CD14-positive monocyte (primary cell): ENCODE data around the gene CYP26A1. TPM values are rescaled to one million over a fixed set of nuclear protein-coding genes. Genes with fewer than 3 reads are reported as not detected.

ENCODE experiments used
- DNase-seq, 3 donors: peaks; one replicate each; pipeline ENCODE4 v3.0.0-alpha.2; 2011 to 2022
- H2AFZ ChIP-seq: 2 replicates; pipeline ENCODE4 v1.6.0; 2012; ENCODE audit warnings: mild to moderate bottlenecking, low read depth, low read length, inconsistent platforms; ENCODE audit not compliant: insufficient read depth, poor library complexity, severe bottlenecking
- H3K27ac ChIP-seq, 2 donors: 1 replicate in 1 of 2; 2 replicates in 1 of 2; pipeline ENCODE4 v1.5.1; 2012 to 2013; ENCODE audit warnings: low read length in 2 of 2, control low read depth in 1 of 2, inconsistent platforms in 1 of 2, low read depth in 1 of 2, mild to moderate bottlenecking in 1 of 2
- H3K27me3 ChIP-seq, 2 donors: one replicate each; pipeline versions ENCODE4 v1.6.0 to v1.6.1; 2011 to 2013; ENCODE audit warnings: low read length in 2 of 2; ENCODE audit not compliant: control insufficient read depth in 2 of 2, insufficient read depth in 2 of 2
- H3K36me3 ChIP-seq, 2 donors: replicated peaks in 1 of 2; 1 replicate in 1 of 2; 2 replicates in 1 of 2; pipeline versions ENCODE4 v1.5.1 to v1.6.1; 2012 to 2013; ENCODE audit warnings: low read length in 2 of 2, control low read depth in 1 of 2, inconsistent platforms in 1 of 2, mild to moderate bottlenecking in 1 of 2; ENCODE audit not compliant: insufficient read depth in 2 of 2, control insufficient read depth in 1 of 2
- H3K4me1 ChIP-seq, 2 donors: 1 replicate in 1 of 2; 2 replicates in 1 of 2; pipeline versions ENCODE4 v1.5.1 to v1.6.1; 2012 to 2013; ENCODE audit warnings: low read length in 2 of 2, control low read depth in 1 of 2, inconsistent platforms in 1 of 2, mild to moderate bottlenecking in 1 of 2, moderate library complexity in 1 of 2; ENCODE audit not compliant: insufficient read depth in 2 of 2, control insufficient read depth in 1 of 2
- H3K4me2 ChIP-seq: replicated peaks from 2 replicates; pipeline ENCODE3; 2012; ENCODE audit warnings: low read length, moderate library complexity, mild to moderate bottlenecking; ENCODE audit not compliant: poor library complexity, severe bottlenecking; ENCODE audit errors: extremely low read depth
- H3K4me3 ChIP-seq, 3 experiments: fragments of 200-600 bp in 1 of 3; sonication (generic) in 1 of 3; replicated peaks in 1 of 3; 1 replicate in 2 of 3; 2 replicates in 1 of 3; pipeline ENCODE4 v1.5.1; 2011 to 2013; ENCODE audit warnings: low read length in 3 of 3, mild to moderate bottlenecking in 3 of 3, control low read depth in 2 of 3, low read depth in 2 of 3, inconsistent platforms in 1 of 3, moderate library complexity in 1 of 3
- H3K79me2 ChIP-seq: 2 replicates; pipeline ENCODE4 v1.6.0; 2012; ENCODE audit warnings: mild to moderate bottlenecking, control low read depth, inconsistent platforms, low read length, moderate library complexity; ENCODE audit not compliant: insufficient read depth
- H3K9ac ChIP-seq: 2 replicates; pipeline ENCODE4 v1.6.0; 2017; ENCODE audit warnings: low read length, mild to moderate bottlenecking; ENCODE audit not compliant: insufficient read depth, poor library complexity, severe bottlenecking
- H3K9me3 ChIP-seq, 2 donors: replicated peaks in 1 of 2; 1 replicate in 1 of 2; 2 replicates in 1 of 2; pipeline versions ENCODE4 v1.5.1 to v1.6.1; 2012 to 2013; ENCODE audit warnings: low read length in 2 of 2, control low read depth in 1 of 2; ENCODE audit not compliant: control insufficient read depth in 1 of 2, insufficient read depth in 1 of 2
- H4K20me1 ChIP-seq: 2 replicates; pipeline ENCODE4 v1.6.0; 2012; ENCODE audit warnings: mild to moderate bottlenecking, low read length, control low read depth, moderate library complexity; ENCODE audit not compliant: insufficient read depth
- H3K27ac Mint-ChIP-seq, 7 donors: one replicate each; pipeline ENCODE4 v1.8.0; 2020; ENCODE audit warnings: mild to moderate bottlenecking in 7 of 7, mixed read lengths in 7 of 7, moderate library complexity in 6 of 7, inconsistent platforms in 2 of 7
- H3K27me3 Mint-ChIP-seq, 3 donors: one replicate each; pipeline ENCODE4 v1.8.0; 2021 to 2022; ENCODE audit warnings: low read depth in 3 of 3, mild to moderate bottlenecking in 3 of 3, mixed read lengths in 3 of 3, moderate library complexity in 3 of 3, inconsistent platforms in 1 of 3
- H3K36me3 Mint-ChIP-seq, 2 donors: one replicate each; pipeline ENCODE4 v1.8.0; 2020; ENCODE audit warnings: mixed read lengths in 2 of 2, inconsistent platforms in 1 of 2, mild to moderate bottlenecking in 1 of 2
- H3K4me1 Mint-ChIP-seq: one replicate; pipeline ENCODE4 v1.8.0; 2020; ENCODE audit warnings: mild to moderate bottlenecking, mixed read lengths
- H3K4me3 Mint-ChIP-seq, 2 donors: one replicate each; pipeline ENCODE4 v1.8.0; 2020; ENCODE audit warnings: mild to moderate bottlenecking in 2 of 2, mixed read lengths in 2 of 2, moderate library complexity in 1 of 2
- H3K9me3 Mint-ChIP-seq, 7 donors: one replicate each; pipeline ENCODE4 v1.8.0; 2020 to 2022; ENCODE audit warnings: mixed read lengths in 7 of 7, mild to moderate bottlenecking in 6 of 7, moderate library complexity in 6 of 7, inconsistent platforms in 2 of 7
- CTCF ChIP-seq: fragments of 200-600 bp; IDR thresholded peaks from one replicate; pipeline ENCODE4 v1.8.0; 2022; ENCODE audit warnings: antibody characterized with exemption, mild to moderate bottlenecking
- WGBS: methylation state at CpG from one replicate; pipeline ENCODE4 v1.1.5; 2013; ENCODE audit warnings: missing lambda C conversion rate; ENCODE audit not compliant: insufficient coverage; 5-methylcytosine and 5-hydroxymethylcytosine counted together
- intact Hi-C, 2 donors: fragments of 100-400 bp; cut with micrococcal nuclease; formaldehyde crosslinking; loops; one replicate each; pipeline versions ENCODE4 v1.15.0 to v1.15.1; 2023
- polyA plus RNA-seq, 3 donors: library from polyadenylated mRNA; depleted of rRNA in 1 of 3; unstranded in 2 of 3; stranded (reverse) in 1 of 3; fragments of 300-500 nt in 2 of 3; fragments of >200 nt in 1 of 3; fragmentation: Illumina TruSeq in 2 of 3; gene quantifications; 1 replicate in 2 of 3; 2 replicates in 1 of 3; pipeline ENCODE4 v1.2.3, GENCODE V29; 2012 to 2021

CYP26A1 gene
- polyA plus RNA-seq, 3 donors = not detected

- no peaks in the 10 kb centered on the region for H3K36me3 ChIP-seq
- no peak overlapping the region for H3K4me3 ChIP-seq
- no peak overlapping the region for H3K4me3 Mint-ChIP-seq
- no peaks in the 10 kb centered on the region for H3K36me3 Mint-ChIP-seq
- DNase-seq = no peak
- intact Hi-C loops = no loop called here
- H3K27me3 ChIP-seq = no peaks in the 10 kb centered on the region
- peaks cover 1% of the 10 kb centered on the region for H3K4me1 Mint-ChIP-seq
- no peak overlapping the region for H3K9ac ChIP-seq
- no peak for TF ChIP-seq CTCF
- H3K4me1 ChIP-seq = no peaks in the 10 kb centered on the region
- WGBS = 92% methylated on average over 4 of the region's 5 CpGs
- no peak overlapping the region for H2AFZ ChIP-seq
- H3K9me3 Mint-ChIP-seq = peaks cover 0 to 5% (median 0%) of the 10 kb centered on the region in 7 donors
- no peaks in the 10 kb centered on the region for H3K79me2 ChIP-seq
- H3K27ac ChIP-seq = no peak overlapping the region
- no peaks in the 10 kb centered on the region for H4K20me1 ChIP-seq
- no peak overlapping the region for H3K27ac Mint-ChIP-seq
- H3K27me3 Mint-ChIP-seq = peaks cover 3 to 10% (median 5%) of the 10 kb centered on the region in 3 donors
- H3K4me2 ChIP-seq = no peak overlapping the region
- H3K9me3 ChIP-seq = no peaks in the 10 kb centered on the region
Observed at GRCh38 chr10:93096901-93097300, 23.2 kb downstream of the CYP26A1 start.

GRCh38 chr10:93097386-93097785 is 23.7 kb downstream of the CYP26A1 start:
- no peak for DNase-seq
- Mint-ChIP-seq H3K27ac (no peak overlapping the region), H3K4me1 (no peaks in the 10 kb centered on the region), H3K4me3 (no peak overlapping the region), H3K27me3 (peaks cover 3 to 10% (median 5%) of the 10 kb centered on the region in 3 donors), H3K9me3 (peaks cover 0 to 7% (median 0%) of the 10 kb centered on the region in 7 donors), H3K36me3 (no peaks in the 10 kb centered on the region)
- no peaks in the 10 kb centered on the region for H3K4me1 ChIP-seq
- H3K9me3 ChIP-seq = no peaks in the 10 kb centered on the region
- H3K79me2 ChIP-seq = no peaks in the 10 kb centered on the region
- H3K27ac ChIP-seq = no peak overlapping the region
- intact Hi-C loops = no loop called here
- WGBS = 93% methylated on average over 9 of the region's 9 CpGs
- H3K4me3 ChIP-seq = no peak overlapping the region
- H3K36me3 ChIP-seq = no peaks in the 10 kb centered on the region
- no peaks in the 10 kb centered on the region for H4K20me1 ChIP-seq
- H3K4me2 ChIP-seq = no peak overlapping the region
- no peak overlapping the region for H3K9ac ChIP-seq
- H3K27me3 ChIP-seq = no peaks in the 10 kb centered on the region
- no peak for TF ChIP-seq CTCF
- no peak overlapping the region for H2AFZ ChIP-seq
